HL-60 (cell line): ENCODE measurements around the gene LHX2.

Experiments
- DNase-seq, 2 experiments: peaks; one replicate each; pipeline ENCODE4 v3.0.0-alpha.2; 2010 to 2020; ENCODE audit warnings: low read depth in 1 of 2, low spot score in 1 of 2
- H3K27ac ChIP-seq: fragments of 250-450 bp; sonication (Bioruptor Pico); replicated peaks from 2 replicates; pipeline ENCODE4 v1.5.1; 2020; ENCODE audit warnings: mild to moderate bottlenecking, moderate library complexity
- H3K27me3 ChIP-seq: fragments of 250-450 bp; sonication (Bioruptor Pico); 2 replicates; pipeline ENCODE4 v1.5.1; 2021; ENCODE audit warnings: mild to moderate bottlenecking, moderate library complexity; ENCODE audit not compliant: insufficient read depth, poor library complexity, severe bottlenecking
- H3K4me3 ChIP-seq: replicated peaks from 2 replicates; pipeline ENCODE4 v1.5.1; 2011; ENCODE audit warnings: mild to moderate bottlenecking, control low read depth, low read length; ENCODE audit not compliant: insufficient read depth
- CTCF ChIP-seq: IDR thresholded peaks from one replicate; pipeline ENCODE4 v1.5.1; 2011; ENCODE audit warnings: low read length, control low read depth, inconsistent platforms; ENCODE audit not compliant: insufficient read depth
- GABPA ChIP-seq: IDR thresholded peaks from 2 replicates; pipeline ENCODE4 v1.6.1; 2012; ENCODE audit warnings: low read depth
- POLR2AphosphoS5 ChIP-seq: IDR thresholded peaks from 2 replicates; pipeline ENCODE4 v1.6.1; 2012; ENCODE audit warnings: low read depth
- REST ChIP-seq: IDR thresholded peaks from 2 replicates; pipeline ENCODE4 v1.6.1; 2012; ENCODE audit warnings: low read depth; ENCODE audit not compliant: insufficient replicate concordance
- SPI1 ChIP-seq: IDR thresholded peaks from 2 replicates; pipeline ENCODE4 v1.6.1; 2012; ENCODE audit warnings: low read depth, mild to moderate bottlenecking, borderline replicate concordance

The LHX2 gene

GRCh38 chr9:123996731-123997421 lies 14.7 kb upstream of the LHX2 start:
- no peak overlapping the region for H3K27ac ChIP-seq
- peaks cover 30% of the 10 kb centered on the region for H3K27me3 ChIP-seq
- TF ChIP-seq REST (no peak), CTCF (no peak), SPI1 (peak; percentile 66), POLR2AphosphoS5 (no peak), GABPA (no peak)
- no peak overlapping the region for H3K4me3 ChIP-seq
- peak in 1 of 2 experiments; percentile 79 for DNase-seq

GRCh38 chr9:123997665-123998277 lies 13.8 kb upstream of the LHX2 start:
- H3K4me3 ChIP-seq = no peak overlapping the region
- no peak overlapping the region for H3K27ac ChIP-seq
- peaks cover 39% of the 10 kb centered on the region for H3K27me3 ChIP-seq
- DNase-seq = peak in 1 of 2 experiments; percentile 77
- TF ChIP-seq REST (no peak), SPI1 (peak; percentile 84)

GRCh38 chr9:123998278-123998925 lies 13.2 kb upstream of the LHX2 start:
- TF ChIP-seq SPI1 (no peak), POLR2AphosphoS5 (no peak), CTCF (no peak)
- no peak for DNase-seq
- Histone ChIP-seq H3K4me3 (no peak overlapping the region), H3K27me3 (peaks cover 45% of the 10 kb centered on the region), H3K27ac (no peak overlapping the region)

GRCh38 chr9:123998970-123999621 lies 12.5 kb upstream of the LHX2 start:
- peak in 1 of 2 experiments; percentile 14 for DNase-seq
- no peak overlapping the region for H3K27ac ChIP-seq
- TF ChIP-seq REST = no peak
- no peak for TF ChIP-seq CTCF
- peak; percentile 64; the same call in 1 of the 2 replicates for TF ChIP-seq SPI1
- peak overlapping the region; percentile 21 for H3K4me3 ChIP-seq
- H3K27me3 ChIP-seq = peaks cover 51% of the 10 kb centered on the region
